Breast epithelium (tissue), 3 donors: ENCODE measurements around the gene PIP4K2C.

ENCODE experiments used
- CTCF ChIP-seq, 3 donors: fragments of 450-650 bp; IDR thresholded peaks; one replicate each; pipeline ENCODE4 v1.5.1; 2016 to 2017; ENCODE audit warnings: antibody characterized with exemption in 3 of 3, mild to moderate bottlenecking in 3 of 3, moderate library complexity in 3 of 3
- POLR2AphosphoS5 ChIP-seq, 3 donors: sonication (generic); formaldehyde crosslinking; IDR thresholded peaks; one replicate each; pipeline ENCODE4 v1.6.1; 2017; ENCODE audit warnings: antibody characterized with exemption in 3 of 3

GRCh38 chr12:57603815-57604453 lies 12.9 kb downstream of the PIP4K2C start:
- TF ChIP-seq CTCF (IDR thresholded peaks at IDR 0.05), result no peak
- peak in 1 of 3 donors; percentile 22 for TF ChIP-seq POLR2AphosphoS5 (IDR thresholded peaks at IDR 0.05)
